IMR-90 (cell line): ENCODE measurements around the gene NSUN5. TPM values are rescaled to one million over a fixed set of nuclear protein-coding genes. Genes with fewer than 3 reads are reported as not detected.

Source experiments
- ATAC-seq: fragments of 200-7000 bp; cut with Tn5 transposase; 2 replicates; pipeline ENCODE4 v1.9.1; 2020; ENCODE audit warnings: low read depth, mild to moderate bottlenecking, moderate library complexity
- BruUV-seq: library from RNA; stranded (reverse); fragments of 400-500 nt; replicated peaks from 2 replicates; lab custom pipeline; 2021; lab: Mats Ljungman, UMichigan
- CTCF ChIA-PET: fragments of 300-600 bp; formaldehyde crosslinking; extraction: SDS; loops from one replicate; lab custom pipeline; 2021; ENCODE audit warnings: antibody characterized with exemption; lab: Yijun Ruan, JAX
- POLR2A ChIA-PET: fragments of 300-600 bp; sonication (Branson Sonifier 250); formaldehyde crosslinking; loops from one replicate; lab custom pipeline; 2022; ENCODE audit warnings: antibody characterized with exemption; ENCODE audit not compliant: unreplicated experiment; lab: Charles Lee
- DNase-seq: peaks from one replicate; pipeline ENCODE4 v3.0.0; 2013
- H2AFZ ChIP-seq: replicated peaks from 2 replicates; pipeline ENCODE3; 2013; ENCODE audit warnings: low read length, mild to moderate bottlenecking; ENCODE audit not compliant: poor library complexity
- H2AK5ac ChIP-seq: 2 replicates; pipeline ENCODE4 v1.6.1; 2013; ENCODE audit warnings: low read depth, low read length, inconsistent platforms
- H2AK9ac ChIP-seq: replicated peaks from 2 replicates; pipeline ENCODE3; 2013; ENCODE audit warnings: mild to moderate bottlenecking, low read depth, low read length, moderate library complexity; ENCODE audit not compliant: poor library complexity
- H2BK120ac ChIP-seq: 2 replicates; pipeline ENCODE4 v1.6.1; 2013; ENCODE audit warnings: low read depth, low read length, inconsistent platforms
- H2BK15ac ChIP-seq: 3 replicates; pipeline ENCODE4 v1.6.1; 2013; ENCODE audit warnings: low read depth, low read length, inconsistent platforms
- H2BK20ac ChIP-seq: 2 replicates; pipeline ENCODE4 v1.6.1; 2013; ENCODE audit warnings: low read depth, mild to moderate bottlenecking, inconsistent platforms, low read length, moderate library complexity
- H2BK5ac ChIP-seq: 2 replicates; pipeline ENCODE4 v1.6.1; 2013; ENCODE audit warnings: mild to moderate bottlenecking, low read depth, low read length, inconsistent platforms; ENCODE audit not compliant: poor library complexity, severe bottlenecking
- H3K14ac ChIP-seq: replicated peaks from 2 replicates; pipeline ENCODE4 v1.6.1; 2013; ENCODE audit warnings: low read depth, low read length, inconsistent platforms
- H3K18ac ChIP-seq: 2 replicates; pipeline ENCODE4 v1.6.1; 2013; ENCODE audit warnings: low read depth, low read length, control low read depth
- H3K23ac ChIP-seq: 2 replicates; pipeline ENCODE4 v1.6.1; 2013; ENCODE audit warnings: low read depth, low read length, inconsistent platforms
- H3K27ac ChIP-seq: 2 replicates; pipeline ENCODE4 v1.5.1; 2013; ENCODE audit warnings: mild to moderate bottlenecking, control low read depth, low read length; ENCODE audit not compliant: insufficient read depth
- H3K27me3 ChIP-seq: 2 replicates; pipeline ENCODE4 v1.6.1; 2013; ENCODE audit warnings: low read length; ENCODE audit not compliant: control insufficient read depth, insufficient read depth
- H3K36me3 ChIP-seq: 2 replicates; pipeline ENCODE4 v1.6.1; 2013; ENCODE audit warnings: low read length, mixed read lengths; ENCODE audit not compliant: control insufficient read depth, insufficient read depth
- H3K4ac ChIP-seq: 2 replicates; pipeline ENCODE4 v1.6.1; 2013; ENCODE audit warnings: low read depth, low read length, inconsistent platforms
- H3K4me1 ChIP-seq: 2 replicates; pipeline ENCODE4 v1.6.1; 2013; ENCODE audit warnings: low read length, mixed read lengths; ENCODE audit not compliant: control insufficient read depth, insufficient read depth
- H3K4me2 ChIP-seq: 2 replicates; pipeline ENCODE4 v1.6.1; 2013; ENCODE audit warnings: low read depth, mild to moderate bottlenecking, control low read depth, low read length, moderate library complexity
- H3K4me3 ChIP-seq: 2 replicates; pipeline ENCODE4 v1.5.1; 2013; ENCODE audit warnings: low read depth, mild to moderate bottlenecking, control low read depth, low read length, moderate library complexity; ENCODE audit not compliant: insufficient read depth
- H3K56ac ChIP-seq: 2 replicates; pipeline ENCODE4 v1.6.1; 2013; ENCODE audit warnings: low read length, inconsistent platforms; ENCODE audit not compliant: insufficient read depth; ENCODE audit errors: extremely low read depth
- H3K79me1 ChIP-seq, 2 experiments: 2 replicates each; pipeline ENCODE4 v1.6.1; 2013; ENCODE audit warnings: low read length in 2 of 2, inconsistent platforms in 1 of 2, low read depth in 1 of 2
- H3K9ac ChIP-seq: 2 replicates; pipeline ENCODE4 v1.6.1; 2013; ENCODE audit warnings: low read depth, low read length, control low read depth
- H3K9me1 ChIP-seq: 2 replicates; pipeline ENCODE4 v1.6.1; 2013; ENCODE audit warnings: low read length, inconsistent platforms; ENCODE audit not compliant: insufficient read depth
- H3K9me3 ChIP-seq: 2 replicates; pipeline ENCODE4 v1.6.1; 2013; ENCODE audit warnings: low read length; ENCODE audit not compliant: control insufficient read depth, insufficient read depth
- H4K20me1 ChIP-seq: 2 replicates; pipeline ENCODE4 v1.6.1; 2013; ENCODE audit warnings: low read length, inconsistent platforms; ENCODE audit not compliant: insufficient read depth
- H4K5ac ChIP-seq: 2 replicates; pipeline ENCODE4 v1.6.1; 2013; ENCODE audit warnings: mild to moderate bottlenecking, low read depth, low read length, control low read depth
- H4K8ac ChIP-seq, 2 experiments: 2 replicates each; pipeline ENCODE4 v1.6.1; 2013; ENCODE audit warnings: low read depth in 2 of 2, low read length in 2 of 2, control low read depth in 1 of 2, inconsistent platforms in 1 of 2
- H4K91ac ChIP-seq: 2 replicates; pipeline ENCODE4 v1.6.1; 2013; ENCODE audit warnings: low read depth, low read length, inconsistent platforms; ENCODE audit not compliant: insufficient read depth
- BHLHE40 ChIP-seq: fragments of 150-350 bp; IDR thresholded peaks from 2 replicates; pipeline ENCODE4 v1.6.1; 2016; ENCODE audit warnings: mild to moderate bottlenecking, low read depth, low read length
- CHD1 ChIP-seq: IDR thresholded peaks from 2 replicates; pipeline ENCODE4 v1.6.1; 2012; ENCODE audit warnings: low read depth, low read length, improper control_type of control experiment
- CTCF ChIP-seq: conservative IDR thresholded peaks from 2 replicates; pipeline ENCODE4 v1.5.1; 2012; ENCODE audit warnings: mild to moderate bottlenecking, low read depth, low read length, improper control_type of control experiment
- FOS ChIP-seq: fragments of 150-350 bp; IDR thresholded peaks from 2 replicates; pipeline ENCODE4 v1.6.1; 2016; ENCODE audit warnings: low read depth, low read length
- MAZ ChIP-seq: IDR thresholded peaks from 2 replicates; pipeline ENCODE4 v1.6.1; 2012; ENCODE audit warnings: low read depth, mild to moderate bottlenecking, low read length, improper control_type of control experiment, moderate library complexity, borderline replicate concordance
- MXI1 ChIP-seq: IDR thresholded peaks from 2 replicates; pipeline ENCODE4 v1.6.1; 2012; ENCODE audit warnings: low read depth, mild to moderate bottlenecking, low read length, moderate library complexity, borderline replicate concordance
- POLR2A ChIP-seq: IDR thresholded peaks from 2 replicates; pipeline ENCODE4 v1.6.1; 2012; ENCODE audit warnings: mild to moderate bottlenecking, low read depth, low read length
- SMC3 ChIP-seq: fragments of 150-350 bp; IDR thresholded peaks from 2 replicates; pipeline ENCODE4 v1.6.1; 2016; ENCODE audit warnings: low read depth, mild to moderate bottlenecking, antibody characterized with exemption, low read length, moderate library complexity
- WGBS, 2 experiments: methylation state at CpG; one replicate each; pipeline versions ENCODE4 v1.1.5 to v1.1.7; 2013; ENCODE audit warnings: missing lambda C conversion rate in 2 of 2; ENCODE audit not compliant: insufficient read length in 1 of 2; ENCODE audit errors: extremely low coverage in 2 of 2; 5-methylcytosine and 5-hydroxymethylcytosine counted together
- dilution Hi-C: fragments of 300-500 bp; cut with HindIII; formaldehyde crosslinking; loops from one replicate; pipeline ENCODE4 v1.14.3; 2018; ENCODE audit warnings: low sequenced_read_pairs; ENCODE audit not compliant: unreplicated experiment
- in situ Hi-C: fragments of 300-500 bp; cut with MboI; formaldehyde crosslinking; loops from 3 replicates; pipeline ENCODE4 v1.14.3; 2019; ENCODE audit warnings: low sequenced_read_pairs, inconsistent platforms, mixed read lengths
- intact Hi-C: fragments of 100-400 bp; cut with micrococcal nuclease; formaldehyde crosslinking; loops from 2 replicates; pipeline ENCODE4 v1.10.0; 2022
- polyA plus RNA-seq, 3 experiments: library from polyadenylated mRNA; depleted of rRNA; stranded (reverse); fragments of >200 nt; gene quantifications; 2 replicates each; pipeline ENCODE4 v1.2.3, GENCODE V29; 2012; ENCODE audit warnings: low replicate concordance in 1 of 3
- total RNA-seq: library from RNA; depleted of rRNA; stranded (reverse); fragments of >200 nt; gene quantifications from 2 replicates; pipeline ENCODE4 v1.2.3, GENCODE V29; 2012

Gene NSUN5
- total and polyA plus RNA-seq, 2 of the 4 experiments (the other 2 are of a cell fraction): 10.0 to 17.7 TPM

GRCh38 chr7:73349763-73350162 is 41.1 kb upstream of the NSUN5 start:
- dilution Hi-C loops (no loop called here), intact Hi-C loops (loop anchor here (5.0 kb wide), 2 partner anchors 38 to 78 kb away; no protein-coding TSS in a partner anchor), in situ Hi-C loops (no loop called here)
- no CpG with 5 or more reads among the region's 6 CpGs for WGBS, 2 experiments
- Histone ChIP-seq H3K56ac (no peak overlapping the region), H3K23ac (no peak overlapping the region), H2BK20ac (no peak overlapping the region), H2BK120ac (no peak overlapping the region), H2AK5ac (no peak overlapping the region), H3K79me1 (no peaks in the 10 kb centered on the region), H3K4ac (no peak overlapping the region), H2BK5ac (no peak overlapping the region), H3K4me3 (no peak overlapping the region), H2AK9ac (no peak overlapping the region), H3K27ac (no peak overlapping the region), H3K9ac (no peak overlapping the region), H3K9me3 (peaks cover 9% of the 10 kb centered on the region), H3K36me3 (no peaks in the 10 kb centered on the region), H4K20me1 (no peaks in the 10 kb centered on the region), H3K18ac (no peak overlapping the region), H3K27me3 (peaks cover 15% of the 10 kb centered on the region), H4K8ac (no peak overlapping the region), H2AFZ (no peak overlapping the region), H2BK15ac (no peak overlapping the region), H4K5ac (no peak overlapping the region), H3K14ac (no peak overlapping the region), H4K91ac (no peak overlapping the region), H3K9me1 (no peaks in the 10 kb centered on the region), H3K4me2 (no peak overlapping the region), H3K4me1 (no peaks in the 10 kb centered on the region; the same call in 1 of the 2 replicates)
- no TSS peak for BruUV-seq
- DNase-seq (no peak), ATAC-seq (no peak)
- no peak for TF ChIP-seq FOS
- no peak for TF ChIP-seq MXI1
- no peak for TF ChIP-seq MAZ
- no peak for TF ChIP-seq BHLHE40
- TF ChIP-seq POLR2A: no peak
- TF ChIP-seq SMC3: no peak
- no peak for TF ChIP-seq CHD1
- no peak for TF ChIP-seq CTCF
- ChIA-PET POLR2A (no interaction called here), CTCF (no interaction called here)
